T-helper 22 cell (primary cell): Measurements from ENCODE around the gene SLC35F3.

Experiments used
- DNase-seq: peaks from one replicate; pipeline ENCODE4 v3.0.0-alpha.2; 2020; ENCODE audit warnings: low read depth

Gene SLC35F3

DNA sequence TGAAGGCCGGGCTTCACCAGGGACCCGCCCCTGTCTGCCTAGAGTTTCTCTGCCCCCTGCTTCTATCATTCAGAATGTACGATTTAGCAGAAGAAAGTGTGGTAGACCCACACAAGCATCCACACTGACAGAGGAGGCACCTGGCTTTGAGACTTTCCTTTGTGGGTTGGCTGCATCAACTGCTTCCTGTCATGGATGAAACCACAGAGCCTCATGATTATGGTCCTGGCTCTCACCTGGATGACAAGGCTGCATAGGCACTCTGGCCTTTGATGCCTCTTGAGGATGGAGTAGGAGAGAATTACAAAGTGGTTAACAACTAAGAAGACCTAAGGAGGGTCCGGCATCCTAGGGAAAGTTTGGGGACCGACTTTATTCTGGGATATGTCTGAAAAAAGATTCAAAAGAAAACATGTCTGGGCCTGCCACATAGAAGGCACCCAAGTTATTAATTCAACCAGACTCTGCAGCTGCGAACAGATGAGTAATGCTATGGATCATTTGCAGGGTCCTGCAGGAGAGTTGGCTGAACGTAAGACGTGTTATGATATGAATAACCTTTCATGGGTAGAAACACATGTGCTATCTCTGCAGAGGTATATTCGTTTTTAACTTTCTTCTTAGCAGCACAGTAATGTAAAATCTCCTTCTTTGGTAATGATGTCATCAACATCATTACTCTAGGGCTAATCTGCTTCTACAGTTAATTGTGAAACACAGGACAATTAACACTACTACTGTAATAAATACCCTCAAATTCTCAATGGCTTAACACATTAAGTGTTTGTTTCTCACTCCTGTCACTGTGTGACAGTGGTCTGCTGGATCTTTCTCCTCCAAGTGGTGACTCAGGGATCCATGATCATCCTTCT is 136.2 kb downstream of the SLC35F3 start:
- DNase-seq = no peak

DNA sequence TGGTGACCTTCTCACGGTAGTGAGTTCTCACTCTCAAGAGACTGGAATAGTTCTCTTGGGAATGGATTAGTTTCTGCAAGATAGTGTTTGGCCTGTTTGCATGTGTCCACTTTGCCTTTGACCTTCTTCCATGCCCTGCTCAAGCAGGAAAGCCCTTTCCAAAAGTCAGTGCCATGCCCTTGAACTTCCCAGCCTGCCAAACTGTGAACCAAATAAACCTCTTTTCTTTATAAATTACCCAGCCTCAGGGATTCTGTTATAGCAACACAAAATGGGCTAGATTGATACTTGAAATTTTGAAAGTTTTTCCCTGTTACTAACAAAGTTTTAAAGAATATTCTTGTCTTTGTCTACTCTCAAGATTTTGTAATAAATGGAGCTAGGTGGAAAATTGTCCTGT is 139.6 kb downstream of the SLC35F3 start:
- no peak for DNase-seq

DNA sequence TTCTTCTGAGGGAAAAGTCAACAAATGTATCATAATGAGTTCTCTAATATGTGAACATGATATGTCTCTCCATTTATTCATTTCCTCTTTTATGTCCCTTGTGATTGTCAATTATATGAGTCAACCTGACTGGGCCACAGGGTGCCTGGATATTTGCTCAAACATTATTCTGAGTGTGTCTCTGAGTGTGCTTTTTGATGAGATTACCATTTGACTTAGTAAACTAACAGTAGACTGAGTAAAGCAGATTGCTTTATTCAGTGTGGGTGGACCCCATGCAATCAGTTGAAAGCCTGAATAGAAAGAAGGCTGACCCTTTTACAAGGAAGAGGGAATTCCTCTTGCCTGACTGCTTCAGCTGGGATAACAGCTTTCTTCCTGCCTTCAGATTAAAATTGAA is 142.6 kb downstream of the SLC35F3 start:
- DNase-seq = no peak

DNA sequence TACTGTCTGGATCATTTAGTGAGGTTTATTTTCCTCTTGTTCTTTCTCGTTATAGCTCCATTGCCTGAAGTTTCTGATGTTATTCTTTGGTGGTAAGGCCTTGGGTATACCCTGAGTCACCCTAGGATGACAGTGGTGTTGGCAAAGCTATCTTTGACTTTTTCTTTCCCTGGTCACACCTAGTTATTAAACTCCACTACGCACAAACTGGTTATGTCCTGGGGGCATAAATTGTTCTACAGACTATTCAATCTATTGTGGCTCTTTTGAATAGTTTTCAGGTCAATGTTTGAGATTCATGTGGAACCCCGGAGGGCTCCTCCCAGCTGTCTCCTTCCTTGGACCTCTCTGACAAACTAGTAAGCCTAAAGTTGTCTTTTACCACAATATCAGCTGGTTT is 157.7 kb downstream of the SLC35F3 start:
- DNase-seq = no peak

DNA sequence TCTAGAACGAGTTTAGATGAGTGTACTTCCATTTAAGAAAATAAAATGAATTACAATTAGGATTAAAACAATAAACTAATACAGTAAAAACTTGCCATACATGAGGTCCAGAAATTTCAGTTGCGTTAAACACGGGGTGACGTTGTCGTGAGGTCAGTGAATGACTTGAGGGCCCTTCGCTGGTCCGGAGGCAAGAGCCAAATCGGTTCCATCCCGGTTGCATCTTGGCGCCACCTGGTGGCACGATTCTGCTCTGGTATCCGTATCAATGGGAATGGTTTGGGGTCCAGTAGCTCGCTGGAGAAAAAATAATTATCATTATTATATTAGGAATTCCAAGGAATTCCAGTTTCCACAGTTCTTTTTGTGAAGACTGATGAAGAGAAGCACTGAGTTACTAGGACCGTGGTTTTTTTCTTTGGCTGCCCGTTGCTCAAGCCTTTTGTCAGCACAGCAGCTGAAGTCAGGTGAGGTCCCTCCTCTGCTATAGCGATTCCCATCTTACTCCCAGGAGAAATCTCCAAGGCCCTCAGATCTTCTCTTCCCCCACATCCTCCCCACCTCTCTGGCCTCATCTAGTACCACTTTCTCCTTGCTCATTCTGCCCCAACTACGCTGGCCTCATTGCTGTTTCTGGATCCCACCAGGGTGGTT is 161.4 kb downstream of the SLC35F3 start:
- peak; percentile 22 for DNase-seq

DNA sequence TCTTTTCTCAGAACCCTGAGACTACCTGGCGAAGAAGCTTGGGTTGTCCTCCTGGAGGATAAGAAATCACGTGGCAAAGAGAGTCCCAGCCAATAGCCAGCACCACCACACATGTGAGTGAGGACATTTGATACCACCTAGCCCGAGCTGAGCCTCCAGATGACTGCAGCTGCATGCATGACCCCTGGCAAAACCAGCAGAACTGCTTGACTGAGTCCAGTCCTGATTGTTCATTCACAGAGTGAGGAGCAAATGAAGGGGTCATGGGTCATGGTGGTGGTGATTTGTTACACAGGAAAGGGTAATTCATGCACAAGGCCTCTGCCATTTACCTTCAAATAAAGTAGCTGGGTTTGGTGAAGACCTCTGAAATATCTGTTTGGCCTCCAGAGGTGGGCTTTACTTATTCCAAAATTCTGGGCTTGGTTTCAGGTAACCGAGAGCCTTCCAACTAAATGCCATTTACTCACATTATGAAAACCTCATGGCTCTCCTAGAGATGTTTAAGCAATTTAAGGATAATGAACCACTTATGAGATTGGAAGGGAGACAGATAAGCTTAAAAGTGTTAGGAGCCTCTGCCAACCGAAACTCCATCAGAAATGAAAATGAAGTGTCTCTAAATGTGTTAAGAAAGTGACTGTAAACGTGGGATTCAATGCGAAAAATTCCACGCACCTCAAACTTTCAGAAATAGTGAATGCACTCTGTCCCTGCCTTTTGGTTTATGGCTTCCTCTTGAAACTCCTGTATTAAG is 163.3 kb downstream of the SLC35F3 start:
- no peak for DNase-seq

DNA sequence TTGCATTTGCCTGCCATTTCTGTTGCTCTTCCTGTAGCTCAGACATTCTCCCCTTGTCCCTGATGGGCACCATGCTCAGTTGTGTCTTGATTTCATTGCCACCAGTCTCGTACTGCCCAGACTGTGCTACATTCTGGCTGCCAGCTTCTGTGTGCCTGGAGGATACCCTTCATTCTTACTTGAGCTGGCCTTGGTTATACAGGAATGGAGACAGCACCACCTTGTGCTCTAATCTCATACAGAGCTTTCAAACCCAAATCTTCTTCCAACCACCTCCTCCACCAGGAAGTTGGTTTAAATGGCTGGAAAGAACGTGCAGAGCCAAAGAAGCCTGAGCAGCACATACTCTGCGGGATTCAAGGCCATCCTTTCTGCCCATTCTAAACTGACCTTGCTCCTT is 165.3 kb downstream of the SLC35F3 start:
- no peak for DNase-seq

DNA sequence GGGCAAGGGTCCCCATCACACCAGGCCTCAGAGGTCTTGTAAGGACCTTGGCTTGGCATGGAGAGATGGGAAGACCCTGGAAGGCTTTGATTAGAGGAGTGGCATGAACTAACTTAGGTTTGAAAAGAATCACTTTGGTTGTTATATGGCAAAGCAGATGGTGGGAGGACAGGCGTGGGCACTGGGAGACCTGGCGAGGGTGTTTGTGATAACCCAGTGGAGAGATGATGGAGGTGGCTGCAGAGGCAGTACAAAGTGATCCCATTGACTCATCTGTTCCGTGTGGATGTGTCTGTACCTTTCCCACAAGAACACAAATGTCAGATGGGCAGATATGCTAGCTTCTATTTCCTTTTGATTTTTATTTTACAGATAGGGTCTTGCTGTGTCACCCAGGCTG is 168.3 kb downstream of the SLC35F3 start:
- no peak for DNase-seq

DNA sequence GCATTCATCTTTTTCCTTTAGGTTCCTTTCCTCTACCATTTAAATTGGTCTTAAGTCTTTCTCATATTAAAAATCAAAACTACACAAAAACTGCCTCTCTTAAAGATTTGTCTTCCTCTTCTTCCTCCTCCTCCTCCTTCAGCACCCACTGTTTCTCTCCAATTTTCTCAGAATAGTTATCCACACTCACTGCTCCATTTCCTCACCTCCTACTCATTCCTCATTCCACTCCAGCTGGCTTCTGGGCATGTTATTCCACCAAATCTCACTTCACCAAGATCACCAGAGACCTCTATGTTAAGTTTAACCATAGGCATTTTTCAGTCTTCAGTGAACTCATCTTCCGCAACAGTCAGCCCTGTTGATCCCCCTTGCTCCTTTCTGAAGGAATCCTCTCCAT is 173.7 kb downstream of the SLC35F3 start:
- no peak for DNase-seq

DNA sequence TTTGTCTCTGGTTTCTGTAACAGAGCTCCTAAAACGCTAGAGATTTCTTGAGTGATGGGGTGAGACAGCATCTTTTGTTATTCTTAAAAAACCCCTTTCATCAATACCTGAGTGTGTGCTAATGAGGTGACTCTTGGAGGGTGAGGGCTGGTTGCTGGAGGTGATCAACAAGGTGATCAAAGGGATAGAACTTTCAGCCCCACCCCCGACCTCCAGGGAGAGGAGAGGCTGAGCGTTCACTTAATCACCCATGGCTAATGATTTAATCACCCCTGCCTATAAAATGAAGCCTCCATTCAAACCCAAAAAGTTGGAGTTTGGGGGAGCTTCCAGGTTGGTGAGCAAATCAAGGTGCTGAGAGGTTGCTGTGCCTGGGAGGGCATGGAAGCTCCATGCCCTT is 175.4 kb downstream of the SLC35F3 start:
- DNase-seq = no peak

DNA sequence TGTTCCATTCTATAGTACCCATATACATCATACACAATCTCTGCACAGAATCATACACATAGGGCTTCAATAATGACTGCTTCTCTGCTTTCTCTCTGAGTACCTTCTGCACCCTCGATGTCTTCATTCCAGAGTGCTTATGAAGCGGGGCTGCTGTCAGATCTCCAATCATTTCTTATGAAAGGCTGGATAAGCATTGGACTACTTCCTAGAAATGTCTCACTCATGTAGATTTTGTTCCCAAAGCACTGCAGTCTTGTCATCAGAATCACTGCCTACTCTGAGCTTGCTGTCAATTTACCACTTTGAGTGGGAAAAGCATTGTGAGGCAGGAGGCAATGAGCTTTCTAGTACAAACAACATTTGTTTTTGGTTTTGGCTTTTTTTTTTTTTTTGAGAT is 179.0 kb downstream of the SLC35F3 start:
- no peak for DNase-seq

DNA sequence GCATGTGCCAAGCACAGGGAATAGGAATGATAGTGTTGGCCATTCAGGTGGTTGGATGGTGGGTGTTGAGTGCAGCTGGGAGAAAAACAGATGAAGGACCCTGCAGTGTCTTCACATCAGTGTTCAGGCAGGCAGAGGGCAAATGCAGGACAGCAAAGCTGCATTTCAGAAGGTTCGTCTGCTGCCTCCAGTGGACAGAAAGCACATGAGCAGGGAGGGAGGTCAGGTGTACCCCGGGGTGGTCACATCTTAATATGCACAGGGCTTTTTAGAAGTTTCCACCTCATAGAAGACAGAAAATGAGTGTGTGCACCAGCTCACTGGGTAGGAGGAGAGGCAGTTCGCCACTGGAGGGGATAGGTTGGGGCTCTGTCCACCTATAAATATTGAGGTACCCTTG is 184.9 kb downstream of the SLC35F3 start:
- no peak for DNase-seq

DNA sequence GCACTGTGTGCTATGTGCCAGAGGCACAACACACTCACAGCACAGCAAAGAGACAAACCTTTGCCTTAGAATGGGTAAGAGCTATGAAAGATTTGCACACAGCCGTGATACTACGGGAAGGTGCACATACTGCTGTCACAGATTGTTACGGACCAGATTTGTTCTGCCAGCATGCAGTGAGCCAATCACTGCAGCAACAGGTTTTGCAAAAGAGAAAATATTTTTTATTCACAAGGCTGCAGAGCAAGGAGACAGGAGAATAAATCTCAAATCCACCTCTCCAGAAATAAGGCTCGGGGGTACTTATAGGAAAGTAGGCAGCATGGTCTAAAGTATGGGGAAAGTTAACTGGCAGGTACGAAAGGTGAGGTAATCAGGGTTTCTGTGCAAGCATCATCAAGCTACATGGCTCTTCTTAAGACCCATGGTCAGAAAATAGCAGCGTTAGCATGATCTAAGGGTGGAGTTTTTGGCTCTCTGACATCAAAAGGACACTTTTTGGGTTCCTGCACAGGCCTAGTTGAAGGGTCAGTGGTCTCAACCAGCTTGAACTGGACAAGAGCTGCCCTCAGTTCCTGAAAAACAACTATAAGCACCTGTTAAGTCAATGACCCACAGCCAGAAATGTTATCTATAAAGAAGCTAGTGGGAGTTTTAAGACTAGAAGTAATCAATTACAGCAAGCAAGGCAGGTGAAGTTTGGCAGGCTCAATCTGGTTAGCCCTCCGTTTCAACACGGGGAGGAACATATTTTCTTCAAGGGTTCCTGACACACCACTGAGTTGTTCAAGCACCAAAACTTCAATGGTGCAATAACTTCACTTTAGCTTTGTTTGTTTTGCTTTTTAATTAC is 186.0 kb downstream of the SLC35F3 start:
- DNase-seq = no peak

DNA sequence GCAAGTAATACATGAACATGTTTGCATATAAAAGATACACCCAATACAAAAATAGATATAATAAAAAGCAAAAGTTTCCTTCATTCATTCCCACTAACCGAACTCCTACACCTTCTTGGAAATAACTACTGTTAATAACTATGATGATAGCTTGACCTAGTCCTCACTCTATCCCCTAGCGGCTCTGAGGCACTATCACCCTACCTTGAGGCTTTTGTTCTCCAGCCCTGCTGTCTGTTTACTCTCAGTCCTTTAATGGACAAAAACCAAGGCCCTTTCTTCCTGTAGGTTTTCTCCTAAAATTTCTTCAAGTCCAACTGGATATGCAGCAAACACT is 186.6 kb downstream of the SLC35F3 start:
- DNase-seq = no peak

DNA sequence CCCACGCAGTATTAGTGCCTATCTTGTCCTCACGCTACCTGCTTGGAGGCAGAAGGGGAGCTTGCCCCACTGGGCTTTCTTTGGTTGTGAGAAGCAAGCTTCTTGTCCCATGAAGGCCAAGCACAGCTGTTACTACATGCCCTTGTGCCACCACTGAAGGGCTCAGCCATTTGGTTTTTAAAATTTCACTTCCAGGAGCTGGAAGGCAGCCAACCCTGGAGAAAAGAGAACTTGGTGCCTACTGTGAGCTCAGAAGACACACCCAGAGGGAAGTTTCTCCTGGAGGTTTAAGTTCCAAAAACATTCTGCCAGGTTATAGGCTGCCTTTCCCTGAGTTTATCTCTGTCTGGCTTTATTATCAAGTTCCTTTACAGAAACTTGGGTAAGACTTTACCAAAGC is 187.4 kb downstream of the SLC35F3 start:
- DNase-seq = no peak

DNA sequence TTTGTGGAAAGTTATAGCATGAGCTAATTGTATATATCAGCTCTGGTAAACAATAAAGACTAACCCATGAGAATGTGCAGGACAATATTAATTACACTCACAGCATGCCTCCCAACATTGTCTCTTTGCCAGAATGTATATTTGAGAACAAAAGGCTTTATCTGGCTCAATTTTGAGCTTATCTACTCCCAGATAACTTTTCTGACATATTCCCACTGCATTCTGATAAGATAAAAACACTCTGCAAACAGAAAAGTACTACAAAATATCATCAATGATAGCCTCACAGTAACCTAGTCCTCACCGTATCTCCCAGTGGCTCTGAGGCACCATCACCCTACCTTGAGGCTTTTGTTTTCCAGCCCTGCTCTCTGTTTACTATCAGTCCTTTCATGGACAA is 188.6 kb downstream of the SLC35F3 start:
- DNase-seq = no peak

DNA sequence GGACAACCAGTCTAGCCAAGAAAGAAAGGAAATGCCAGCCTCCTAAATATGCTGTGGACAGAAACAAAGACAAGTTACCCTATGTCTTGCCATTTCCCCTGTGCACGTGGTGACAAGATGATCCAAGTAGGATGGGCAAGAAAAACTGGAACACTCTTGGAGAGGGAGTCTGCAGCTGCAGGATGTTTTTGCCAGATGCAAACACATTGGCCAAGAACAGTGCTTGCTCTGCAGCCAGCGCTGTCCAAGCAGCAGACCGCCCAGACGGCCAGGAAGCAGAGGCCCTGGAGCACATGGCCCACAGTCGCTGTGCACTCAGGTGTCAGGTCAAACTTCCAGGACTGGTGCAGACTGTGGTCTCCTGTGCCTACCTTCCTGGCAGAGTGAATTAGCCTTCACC is 189.3 kb downstream of the SLC35F3 start:
- DNase-seq = no peak

DNA sequence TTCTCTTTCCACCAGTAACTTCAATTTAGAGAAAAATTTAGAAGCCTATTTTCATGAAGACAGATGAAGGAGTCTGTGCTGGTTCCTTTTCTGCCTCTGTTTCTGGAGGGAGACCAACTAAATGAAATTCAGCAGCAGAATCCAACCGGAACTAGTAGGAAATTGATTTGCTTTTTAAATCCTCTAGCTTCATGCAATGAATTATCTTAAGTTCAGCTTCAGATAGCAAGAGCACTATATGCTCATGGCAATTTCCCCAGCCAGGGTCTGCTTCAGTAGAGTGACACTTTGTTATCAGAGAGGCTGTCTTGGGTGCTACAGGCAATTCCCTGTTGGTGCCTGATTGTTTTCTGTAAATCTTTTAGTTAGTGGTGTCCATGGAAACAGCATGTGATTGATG is 189.7 kb downstream of the SLC35F3 start:
- no peak for DNase-seq

DNA sequence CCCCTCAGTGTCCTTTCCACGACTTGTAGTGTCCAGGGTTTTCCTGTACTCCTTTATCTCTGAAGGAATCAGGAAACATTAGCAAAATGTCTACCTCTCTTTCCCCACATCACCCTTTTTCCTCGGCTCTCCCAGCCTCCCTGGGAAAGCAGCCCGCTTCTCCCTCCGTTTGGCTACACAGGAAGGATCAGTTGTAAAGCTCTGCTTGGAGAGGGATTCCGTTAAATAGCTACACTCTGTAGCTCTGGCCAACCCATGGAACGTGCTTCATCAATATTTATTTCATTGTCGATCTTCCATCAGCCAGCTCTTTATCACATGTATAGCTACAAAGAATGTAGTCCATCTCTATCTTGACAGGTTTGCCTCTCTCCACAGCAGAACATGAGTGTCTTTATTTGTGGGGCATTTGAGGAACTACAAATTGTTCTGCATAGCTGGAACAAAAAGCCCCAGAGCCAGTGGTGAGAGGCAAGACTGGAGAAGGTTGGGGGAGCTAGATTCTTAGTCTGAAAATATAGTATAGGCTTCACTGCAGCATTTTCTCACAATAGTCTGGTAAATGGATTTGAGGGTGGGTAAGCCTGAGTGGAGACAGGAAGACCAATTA is 191.8 kb downstream of the SLC35F3 start:
- DNase-seq = no peak

DNA sequence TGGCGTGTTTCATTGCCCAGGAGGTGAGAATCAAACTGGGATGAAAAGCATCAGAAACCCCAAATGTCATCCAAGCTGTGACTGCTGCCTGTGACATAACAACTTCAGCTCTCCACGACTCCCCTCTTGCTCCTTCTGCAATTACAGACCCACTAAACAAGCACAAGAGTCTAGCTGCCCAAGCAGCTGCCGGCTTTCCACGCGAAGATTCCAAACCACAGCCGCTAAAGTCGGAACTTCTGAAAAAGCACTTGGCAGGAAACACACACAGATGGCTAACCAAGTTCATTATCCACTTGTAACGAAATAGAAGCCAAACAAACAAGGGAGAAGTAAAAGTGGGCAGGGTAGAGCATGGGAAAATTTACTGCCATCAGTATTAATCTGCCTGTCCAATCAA is 198.1 kb downstream of the SLC35F3 start:
- DNase-seq = no peak

DNA sequence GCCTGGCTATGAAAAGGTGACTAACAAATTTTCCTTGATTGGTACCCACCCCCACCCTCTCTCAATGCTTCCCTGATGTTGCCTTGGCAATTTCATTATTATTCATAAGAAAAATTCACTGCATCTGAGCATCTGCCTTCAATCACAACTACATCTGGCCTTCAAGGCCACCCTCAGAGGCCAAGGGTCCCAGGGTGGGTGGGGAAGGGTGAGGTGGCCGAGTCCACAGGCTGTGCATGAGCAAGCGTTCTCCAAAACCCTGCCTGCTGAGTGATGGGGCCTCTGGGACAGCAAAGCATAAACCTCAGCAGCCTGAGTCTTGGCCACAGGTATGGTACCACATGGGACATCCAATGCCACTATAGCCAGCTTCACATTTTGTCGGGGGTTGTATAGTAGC is 198.7 kb downstream of the SLC35F3 start:
- DNase-seq = no peak

DNA sequence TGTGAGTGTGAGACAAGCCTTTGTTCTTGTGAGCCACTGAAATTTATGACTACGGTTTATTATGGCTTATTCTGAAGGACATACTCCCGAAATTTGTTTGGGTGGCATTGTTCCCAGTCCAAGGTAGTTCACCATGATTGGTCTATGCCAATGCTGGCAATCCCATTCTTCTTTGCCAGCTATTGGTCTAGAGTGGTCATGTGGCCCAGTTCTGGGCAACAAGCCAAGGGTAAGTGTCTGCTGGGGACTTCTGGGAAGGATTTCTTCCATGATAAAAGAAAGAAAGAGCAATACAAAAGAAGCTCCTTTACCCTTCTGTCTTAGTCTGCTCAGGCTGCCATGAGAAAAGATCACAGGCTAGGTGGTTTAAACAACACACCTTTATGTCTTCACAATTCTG is 201.6 kb downstream of the SLC35F3 start:
- DNase-seq = no peak
